ENCODE results near the gene WNT4. TPM values are rescaled to one million over a fixed set of nuclear protein-coding genes. Genes with fewer than 3 reads are reported as not detected.
A peak's percentile ranks its signal among the peaks of the same experiment; 100 is the strongest.

Gene WNT4
- total RNA-seq (1 to 10 TPM in 5 of 6 donors, under 1 TPM in 1; 0.69 to 6.8 (median 3.0) TPM), polyA plus RNA-seq (10 to 100 TPM in 1 of 2 donors, 1 to 10 TPM in 1; 6.5 to 17.6 TPM)

- H3K4me3 ChIP-seq = peak within 1 kb of the TSS; percentile 20 to 61 (median 38)
- peaks cover 0 to 4% (median 0%) of the 10 kb centered on the region in 3 donors for H3K4me1 ChIP-seq
- no peaks in the 10 kb centered on the region for H3K27me3 ChIP-seq
- WGBS, 2 donors = 2 to 9% methylated on average over 21 to 106 of the region's 106 CpGs
- H3K36me3 ChIP-seq = no peaks in the 10 kb centered on the region
- intact Hi-C loops (cut with DNase I) = no loop called here
- ATAC-seq = peak; percentile 70 to 82 (median 76)
- TF ChIP-seq, protein P1, sequence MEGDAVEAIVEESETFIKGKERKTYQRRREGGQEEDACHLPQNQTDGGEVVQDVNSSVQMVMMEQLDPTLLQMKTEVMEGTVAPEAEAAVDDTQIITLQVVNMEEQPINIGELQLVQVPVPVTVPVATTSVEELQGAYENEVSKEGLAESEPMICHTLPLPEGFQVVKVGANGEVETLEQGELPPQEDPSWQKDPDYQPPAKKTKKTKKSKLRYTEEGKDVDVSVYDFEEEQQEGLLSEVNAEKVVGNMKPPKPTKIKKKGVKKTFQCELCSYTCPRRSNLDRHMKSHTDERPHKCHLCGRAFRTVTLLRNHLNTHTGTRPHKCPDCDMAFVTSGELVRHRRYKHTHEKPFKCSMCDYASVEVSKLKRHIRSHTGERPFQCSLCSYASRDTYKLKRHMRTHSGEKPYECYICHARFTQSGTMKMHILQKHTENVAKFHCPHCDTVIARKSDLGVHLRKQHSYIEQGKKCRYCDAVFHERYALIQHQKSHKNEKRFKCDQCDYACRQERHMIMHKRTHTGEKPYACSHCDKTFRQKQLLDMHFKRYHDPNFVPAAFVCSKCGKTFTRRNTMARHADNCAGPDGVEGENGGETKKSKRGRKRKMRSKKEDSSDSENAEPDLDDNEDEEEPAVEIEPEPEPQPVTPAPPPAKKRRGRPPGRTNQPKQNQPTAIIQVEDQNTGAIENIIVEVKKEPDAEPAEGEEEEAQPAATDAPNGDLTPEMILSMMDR (IDR thresholded peaks at IDR 0.05) = peak in 1 of 4 donors; percentile 7
- peak within 1 kb of the TSS in 2 of 4 donors; percentile 46 to 52 for H3K27ac ChIP-seq
- DNase-seq = peak; percentile 36 to 81 (median 60)
- H3K9me3 ChIP-seq = no peaks in the 10 kb centered on the region
- no peak for FAIRE-seq
Observed at GRCh38 chr1:22143065-22144033, at the start of gene WNT4. Gene WNT4 (minus strand): TSS chr1:22143097. CDS start chr1:22142922, 175 bp downstream.

- H3K9me3 ChIP-seq = no peaks in the 10 kb centered on the region
- intact Hi-C loops (cut with DNase I) = no loop called here
- FAIRE-seq = no peak
- no peak overlapping the region for H3K4me3 ChIP-seq
- H3K36me3 ChIP-seq = no peaks in the 10 kb centered on the region
- H3K4me1 ChIP-seq = no peaks in the 10 kb centered on the region
- ATAC-seq = no peak
- H3K27me3 ChIP-seq = no peaks in the 10 kb centered on the region
- H3K27ac ChIP-seq = no peak overlapping the region
- 91 to 95% methylated on average over 3 of the region's 3 CpGs for WGBS, 2 donors
- DNase-seq = no peak
- TF ChIP-seq, protein P1 (IDR thresholded peaks at IDR 0.05) = no peak
Observed at GRCh38 chr1:22190731-22191130, 47.8 kb upstream of the WNT4 start.

DNA sequence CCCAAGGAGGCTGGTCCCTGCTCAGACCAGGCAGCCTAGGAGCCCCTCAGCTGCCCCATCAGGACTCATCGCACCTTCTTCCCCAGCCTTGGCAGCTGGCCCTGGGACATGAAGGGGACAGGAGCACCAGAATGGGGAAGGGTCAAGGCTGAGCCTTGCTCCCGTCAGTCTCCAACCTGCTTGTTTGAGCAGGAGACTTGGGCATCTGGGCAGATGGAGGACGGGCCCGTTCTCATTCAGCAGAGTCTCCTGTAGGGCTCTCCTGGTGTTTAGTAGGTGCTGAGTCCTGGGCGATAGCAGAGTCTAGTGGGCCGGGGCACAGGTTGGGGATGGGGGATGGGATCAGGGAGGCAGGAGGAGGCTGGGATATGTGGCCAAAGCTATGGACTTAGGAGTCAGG is 47.4 kb upstream of the WNT4 start:
- intact Hi-C loops (cut with DNase I) = no loop called here
- TF ChIP-seq, protein P1 (IDR thresholded peaks at IDR 0.05) = no peak
- Histone ChIP-seq H3K27ac (no peak overlapping the region), H3K4me3 (no peak overlapping the region), H3K9me3 (no peaks in the 10 kb centered on the region), H3K36me3 (no peaks in the 10 kb centered on the region), H3K27me3 (no peaks in the 10 kb centered on the region), H3K4me1 (no peaks in the 10 kb centered on the region)
- FAIRE-seq (no peak), DNase-seq (peak in 1 of 6 donors; percentile 36), ATAC-seq (no peak)
- 90 to 92% methylated on average over 6 of the region's 6 CpGs for WGBS, 2 donors

DNA sequence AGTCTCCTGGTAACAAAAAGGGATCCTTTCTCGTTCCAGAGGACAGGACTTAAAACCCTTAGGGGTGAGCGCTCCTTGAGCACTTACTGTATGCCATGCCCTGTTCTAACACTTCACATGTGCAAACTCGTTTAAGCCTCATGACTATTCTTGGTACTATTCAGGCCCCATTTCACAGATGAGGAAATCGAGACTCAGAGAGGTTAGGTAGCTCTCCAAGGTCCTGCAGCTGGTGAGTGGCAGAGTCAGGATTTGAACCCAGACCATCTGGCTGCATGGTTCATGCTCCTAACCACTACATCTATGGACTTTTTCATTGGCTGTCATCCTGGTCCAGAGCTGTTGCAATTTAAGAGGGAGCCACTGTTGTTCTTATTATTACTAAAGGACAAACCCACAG is 46.7 kb upstream of the WNT4 start:
- no peak for FAIRE-seq

More for the DNA sequence above, 46.7 kb upstream of the WNT4 start:
- WGBS, 2 donors = 75 to 76% methylated on average over 4 of the region's 4 CpGs
- Histone ChIP-seq H3K36me3 (no peaks in the 10 kb centered on the region), H3K27me3 (no peaks in the 10 kb centered on the region), H3K4me3 (no peak overlapping the region), H3K4me1 (no peaks in the 10 kb centered on the region), H3K27ac (no peak overlapping the region), H3K9me3 (no peaks in the 10 kb centered on the region)
- ATAC-seq (no peak), DNase-seq (no peak)
- intact Hi-C loops (cut with DNase I) = no loop called here
- TF ChIP-seq, protein P1 (IDR thresholded peaks at IDR 0.05) = no peak
